ENCODE measurements around the gene GPANK1.

GPANK1 gene

DNA sequence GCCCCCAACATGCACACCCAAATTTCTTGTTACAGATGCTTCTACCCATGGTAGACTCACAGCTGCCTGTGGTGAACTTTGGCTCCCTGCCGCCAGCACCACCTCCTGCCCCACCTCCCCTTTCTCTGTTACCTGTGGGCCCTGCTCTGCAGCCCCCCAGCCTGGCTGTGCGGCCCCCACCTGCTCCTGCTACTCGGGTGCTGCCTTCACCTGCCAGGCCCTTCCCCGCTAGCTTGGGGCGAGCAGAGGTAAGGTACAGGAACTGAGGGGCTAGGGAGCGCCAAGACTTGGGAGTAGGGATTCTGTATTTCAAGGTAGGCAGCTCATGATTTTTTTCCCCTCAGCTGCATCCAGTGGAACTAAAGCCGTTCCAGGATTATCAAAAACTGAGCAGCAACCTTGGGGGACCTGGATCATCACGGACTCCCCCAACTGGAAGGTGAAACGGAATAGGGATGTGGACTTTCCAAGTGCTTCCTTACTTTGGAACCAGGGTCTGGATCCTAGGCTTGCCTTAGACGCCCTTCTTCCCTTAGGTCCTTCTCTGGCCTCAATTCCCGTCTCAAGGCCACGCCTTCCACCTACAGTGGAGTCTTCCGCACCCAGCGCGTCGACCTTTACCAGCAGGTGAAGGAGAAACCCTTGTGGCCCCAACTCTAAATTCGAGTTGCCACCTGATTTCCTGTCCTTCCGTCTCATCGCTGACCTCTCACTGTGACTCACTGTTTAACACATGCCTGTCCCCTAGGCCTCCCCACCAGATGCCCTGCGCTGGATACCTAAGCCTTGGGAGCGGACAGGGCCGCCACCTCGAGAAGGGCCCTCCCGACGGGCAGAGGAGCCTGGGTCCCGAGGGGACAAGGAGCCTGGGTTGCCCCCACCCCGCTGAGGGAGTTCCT is 27.9 kb downstream of the GPANK1 start:
- DNase-seq: no peak

DNA sequence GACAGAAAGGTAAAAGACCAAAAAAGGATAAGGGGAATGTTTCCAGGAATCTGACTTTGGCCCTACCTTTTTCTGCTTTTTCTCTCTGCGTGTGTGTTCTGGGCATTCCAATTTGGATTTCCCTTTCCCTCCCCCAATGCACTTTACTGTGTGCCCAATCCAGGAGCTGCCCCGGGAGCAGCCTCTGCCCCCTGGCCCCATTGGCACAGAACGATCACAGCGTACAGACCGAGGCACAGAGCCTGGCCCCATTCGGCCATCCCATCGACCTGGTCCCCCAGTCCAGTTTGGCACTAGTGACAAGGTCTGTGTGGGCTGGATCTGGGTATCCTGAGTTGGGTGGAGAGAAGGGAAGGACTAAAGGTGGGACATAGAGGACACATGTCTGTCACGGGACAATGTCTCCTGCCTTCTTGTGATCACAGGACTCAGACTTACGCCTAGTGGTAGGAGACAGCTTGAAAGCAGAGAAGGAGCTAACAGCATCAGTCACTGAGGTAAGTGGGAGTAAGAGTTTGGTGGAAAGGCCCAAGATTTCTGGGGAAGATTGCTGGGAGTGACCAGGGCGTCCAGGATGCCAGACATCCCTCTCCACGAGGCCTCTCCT is 29.7 kb downstream of the GPANK1 start:
- DNase-seq: no peak

DNA sequence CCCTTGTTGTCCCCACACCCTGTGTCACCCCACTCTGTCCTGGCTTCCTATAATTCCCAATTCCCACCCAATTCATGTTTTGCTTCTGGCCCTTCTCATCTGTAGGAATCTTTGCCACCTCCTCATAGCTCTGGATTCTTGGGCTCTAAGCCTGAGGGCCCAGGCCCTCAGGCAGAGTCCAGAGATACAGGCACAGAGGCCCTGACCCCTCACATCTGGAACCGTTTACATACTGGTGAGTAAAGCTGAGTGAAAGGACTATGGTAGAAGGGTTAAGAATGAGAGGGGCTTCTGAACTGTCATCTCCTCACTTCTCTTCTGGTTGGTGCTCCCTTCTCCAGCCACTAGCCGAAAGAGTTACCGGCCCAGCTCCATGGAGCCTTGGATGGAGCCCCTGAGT is 30.7 kb downstream of the GPANK1 start:
- DNase-seq: no peak

DNA sequence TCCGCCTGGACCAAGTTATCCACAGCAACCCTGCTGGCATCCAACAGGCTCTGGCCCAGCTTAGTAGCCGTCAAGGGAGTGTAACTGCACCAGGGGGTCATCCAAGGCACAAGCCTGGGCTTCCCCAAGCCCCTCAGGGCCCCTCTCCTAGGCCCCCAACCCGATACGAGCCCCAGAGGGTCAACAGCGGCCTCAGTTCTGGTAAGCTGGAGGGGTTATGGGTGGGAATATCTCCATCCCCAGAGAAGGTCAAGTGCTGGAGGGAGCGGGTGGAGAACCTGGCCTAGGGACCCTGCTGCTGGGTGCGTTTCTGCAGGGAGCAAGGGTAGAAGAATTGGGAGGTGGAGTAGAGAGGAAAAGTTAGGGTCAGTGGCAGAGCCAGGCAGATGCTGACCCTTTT is 31.4 kb downstream of the GPANK1 start:
- no peak for DNase-seq

DNA sequence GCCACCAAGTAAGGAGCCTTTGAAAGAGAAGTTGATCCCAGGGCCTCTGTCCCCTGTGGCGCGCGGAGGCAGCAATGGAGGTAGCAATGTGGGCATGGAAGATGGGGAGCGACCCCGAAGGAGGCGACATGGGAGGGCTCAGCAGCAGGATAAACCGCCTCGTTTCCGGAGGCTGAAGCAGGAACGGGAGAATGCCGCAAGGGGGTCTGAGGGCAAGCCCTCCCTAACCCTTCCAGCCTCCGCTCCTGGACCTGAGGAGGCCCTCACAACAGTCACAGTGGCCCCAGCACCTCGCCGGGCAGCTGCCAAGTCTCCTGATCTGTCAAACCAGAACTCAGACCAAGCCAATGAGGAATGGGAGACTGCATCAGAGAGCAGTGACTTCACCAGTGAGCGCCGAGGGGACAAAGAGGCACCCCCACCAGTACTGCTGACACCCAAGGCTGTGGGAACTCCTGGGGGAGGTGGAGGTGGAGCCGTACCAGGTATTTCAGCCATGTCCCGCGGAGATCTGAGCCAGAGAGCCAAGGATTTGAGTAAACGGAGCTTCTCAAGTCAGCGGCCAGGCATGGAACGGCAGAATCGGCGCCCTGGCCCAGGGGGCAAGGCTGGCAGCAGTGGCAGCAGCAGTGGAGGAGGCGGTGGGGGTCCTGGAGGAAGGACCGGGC is 32.4 kb downstream of the GPANK1 start:
- DNase-seq: no peak

DNA sequence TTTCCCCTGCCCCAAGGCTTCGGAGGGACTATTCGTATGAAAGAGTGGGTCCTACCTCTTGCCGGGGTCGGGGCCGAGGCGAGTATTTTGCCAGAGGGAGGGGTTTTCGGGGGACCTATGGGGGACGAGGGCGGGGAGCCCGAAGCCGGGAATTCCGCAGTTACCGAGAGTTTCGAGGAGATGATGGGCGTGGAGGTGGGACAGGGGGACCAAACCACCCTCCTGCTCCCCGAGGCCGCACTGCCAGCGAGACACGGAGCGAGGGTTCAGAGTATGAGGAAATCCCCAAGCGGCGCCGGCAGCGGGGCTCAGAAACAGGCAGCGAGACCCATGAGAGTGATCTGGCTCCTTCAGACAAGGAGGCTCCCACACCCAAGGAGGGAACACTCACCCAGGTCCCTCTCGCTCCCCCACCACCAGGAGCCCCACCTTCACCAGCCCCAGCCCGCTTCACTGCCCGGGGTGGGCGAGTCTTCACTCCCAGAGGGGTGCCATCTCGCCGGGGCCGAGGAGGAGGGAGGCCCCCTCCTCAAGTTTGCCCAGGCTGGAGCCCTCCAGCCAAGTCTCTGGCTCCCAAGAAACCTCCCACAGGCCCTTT is 33.0 kb downstream of the GPANK1 start:
- no peak for DNase-seq

DNA sequence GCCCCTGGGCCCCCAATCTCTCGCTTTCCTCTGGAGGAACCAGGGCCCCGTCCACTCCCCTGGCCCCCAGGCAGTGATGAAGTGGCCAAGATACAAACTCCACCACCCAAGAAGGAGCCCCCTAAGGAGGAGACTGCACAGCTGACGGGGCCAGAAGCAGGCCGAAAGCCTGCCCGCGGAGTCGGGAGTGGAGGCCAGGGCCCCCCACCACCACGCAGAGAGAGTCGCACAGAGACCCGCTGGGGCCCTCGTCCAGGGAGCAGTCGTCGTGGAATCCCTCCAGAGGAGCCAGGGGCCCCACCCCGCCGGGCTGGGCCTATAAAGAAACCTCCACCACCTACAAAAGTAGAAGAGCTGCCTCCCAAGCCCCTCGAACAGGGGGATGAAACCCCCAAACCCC is 33.6 kb downstream of the GPANK1 start:
- DNase-seq: no peak

DNA sequence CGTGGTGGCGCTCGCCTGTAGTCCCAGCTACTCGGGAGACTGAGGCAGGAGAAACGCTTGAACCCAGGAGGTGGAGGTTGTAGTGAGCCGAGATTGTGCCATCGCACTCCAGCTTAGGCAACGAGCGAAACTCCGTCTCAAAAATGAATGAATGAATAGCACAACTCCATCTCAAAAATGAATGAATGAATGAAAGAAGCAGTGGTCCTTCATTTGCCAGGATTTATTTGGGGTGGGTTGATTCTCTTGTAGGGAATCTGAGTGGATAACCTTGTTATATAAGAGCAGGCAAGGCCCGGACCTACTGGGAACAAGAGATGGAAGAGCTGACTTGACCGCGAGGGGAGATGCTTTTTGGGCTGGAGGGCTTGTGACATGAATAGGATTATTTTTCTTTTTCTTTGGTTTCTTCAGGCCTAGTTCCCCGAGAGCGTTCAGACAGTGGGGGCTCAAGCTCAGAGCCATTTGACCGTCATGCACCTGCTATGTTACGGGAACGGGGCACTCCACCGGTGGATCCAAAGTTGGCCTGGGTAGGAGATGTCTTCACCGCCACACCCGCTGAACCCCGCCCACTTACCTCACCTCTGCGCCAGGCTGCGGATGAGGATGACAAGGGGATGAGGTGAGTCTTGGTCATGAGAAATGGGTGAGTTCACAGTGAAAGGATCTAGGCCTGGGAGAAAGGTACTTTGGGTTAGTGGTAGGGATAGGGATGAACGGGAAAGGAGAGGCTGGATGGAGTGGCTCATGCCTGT is 34.4 kb downstream of the GPANK1 start:
- no peak for DNase-seq

DNA sequence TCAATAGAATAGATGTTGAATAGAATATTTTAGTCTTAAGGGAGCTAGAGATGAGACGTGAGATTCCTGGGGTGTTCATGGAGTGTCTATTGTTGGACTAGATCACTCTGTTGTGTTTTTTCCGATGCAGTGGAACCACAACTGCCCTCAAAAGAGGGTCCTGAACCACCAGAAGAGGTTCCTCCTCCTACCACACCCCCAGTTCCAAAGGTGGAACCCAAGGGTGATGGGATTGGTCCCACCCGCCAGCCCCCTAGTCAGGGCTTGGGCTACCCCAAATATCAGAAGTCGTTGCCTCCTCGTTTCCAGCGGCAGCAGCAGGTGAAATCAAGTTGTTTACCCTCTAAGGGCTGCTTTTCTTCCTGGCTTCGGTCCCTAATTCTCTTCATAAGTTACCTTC is 35.8 kb downstream of the GPANK1 start:
- no peak for DNase-seq

DNA sequence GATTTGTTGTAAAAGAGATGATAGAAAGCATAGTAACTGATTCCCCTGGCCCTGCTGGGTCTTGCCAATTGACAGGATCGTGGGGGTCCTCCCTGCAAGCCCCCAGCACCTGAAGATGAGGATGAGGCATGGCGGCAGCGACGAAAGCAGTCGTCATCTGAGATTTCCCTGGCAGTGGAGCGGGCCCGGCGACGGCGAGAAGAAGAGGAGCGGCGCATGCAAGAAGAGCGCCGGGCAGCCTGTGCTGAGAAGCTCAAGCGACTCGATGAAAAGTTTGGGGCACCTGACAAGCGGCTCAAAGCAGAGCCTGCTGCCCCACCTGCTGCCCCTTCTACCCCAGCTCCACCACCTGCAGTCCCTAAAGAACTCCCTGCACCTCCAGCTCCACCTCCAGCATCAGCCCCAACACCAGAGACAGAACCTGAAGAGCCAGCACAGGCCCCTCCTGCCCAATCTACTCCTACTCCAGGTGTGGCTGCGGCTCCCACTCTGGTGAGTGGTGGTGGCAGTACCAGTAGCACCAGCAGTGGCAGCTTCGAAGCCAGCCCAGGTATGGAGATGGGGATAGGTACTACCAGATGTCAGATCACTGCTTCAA is 37.0 kb downstream of the GPANK1 start:
- DNase-seq: no peak

DNA sequence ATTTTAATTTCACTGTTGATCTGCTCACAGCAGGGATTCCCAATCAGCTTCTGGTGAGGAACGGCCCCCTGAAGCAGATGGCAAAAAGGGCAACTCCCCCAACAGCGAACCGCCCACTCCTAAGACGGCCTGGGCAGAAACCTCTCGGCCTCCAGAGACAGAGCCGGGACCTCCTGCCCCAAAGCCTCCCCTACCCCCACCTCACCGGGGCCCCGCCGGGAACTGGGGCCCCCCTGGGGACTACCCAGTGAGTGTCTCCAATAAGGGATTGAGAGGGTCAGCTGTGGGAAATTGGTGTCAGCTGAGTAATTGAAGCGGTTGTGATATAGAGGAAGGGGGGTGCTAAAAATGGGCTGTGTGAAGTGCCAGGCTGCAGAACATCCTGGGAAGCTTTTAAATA is 37.8 kb downstream of the GPANK1 start:
- DNase-seq: no peak

DNA sequence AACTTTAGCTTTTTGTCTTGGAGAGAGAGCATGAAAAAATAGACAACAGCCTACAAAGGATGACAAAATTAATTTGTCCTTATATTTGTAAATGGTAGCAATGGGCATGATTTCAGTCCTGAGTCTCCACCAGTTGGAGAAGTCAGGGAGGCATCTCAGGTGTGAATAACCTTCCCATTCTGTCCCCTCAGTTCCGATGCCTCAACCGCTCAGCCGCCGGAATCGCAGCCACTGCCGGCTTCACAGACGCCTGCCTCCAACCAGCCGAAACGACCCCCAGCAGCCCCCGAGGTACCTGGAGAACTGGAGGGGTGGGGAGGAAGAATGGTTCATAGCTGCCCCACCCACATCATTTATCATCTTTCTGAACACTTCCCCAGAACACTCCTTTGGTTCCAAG is 40.7 kb downstream of the GPANK1 start:
- DNase-seq: no peak

DNA sequence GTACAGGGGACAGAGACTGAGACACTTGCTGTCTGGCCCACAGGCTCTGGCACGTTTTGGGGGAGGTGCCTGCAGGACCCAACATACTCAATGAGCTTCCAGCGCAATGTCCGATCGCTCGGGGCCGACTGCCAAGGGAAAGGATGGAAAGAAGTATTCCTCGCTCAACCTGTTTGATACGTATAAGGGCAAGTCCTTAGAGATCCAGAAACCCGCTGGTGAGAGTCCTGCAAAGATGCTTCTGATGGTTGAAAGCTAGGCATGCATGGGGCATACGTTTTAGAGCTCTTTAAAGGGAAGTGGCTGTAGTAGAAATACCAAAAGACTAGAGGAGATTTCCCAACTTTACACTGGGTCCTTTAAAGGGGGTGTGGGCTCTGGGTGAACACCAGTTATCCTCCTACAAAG is 42.1 kb downstream of the GPANK1 start:
- DNase-seq: no peak

DNA sequence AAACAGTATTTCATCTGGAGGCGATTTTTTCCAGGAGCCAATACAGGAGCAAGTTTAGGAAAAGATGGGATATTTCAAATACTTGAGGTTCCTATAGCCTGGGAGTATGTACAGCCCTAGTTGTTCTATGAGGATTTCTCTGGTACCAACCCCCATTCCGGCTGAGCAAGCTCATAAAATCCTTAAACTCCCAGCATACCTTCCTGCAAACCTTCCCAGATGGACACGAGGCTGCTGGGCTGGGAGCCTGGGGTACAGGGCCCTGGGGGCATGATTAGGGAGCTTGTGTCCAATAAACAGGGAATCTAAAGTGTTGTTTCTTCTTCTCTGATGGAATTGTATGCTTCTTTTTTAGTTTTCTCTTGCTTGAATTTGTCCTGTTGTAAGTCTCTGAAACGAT is 42.8 kb downstream of the GPANK1 start:
- DNase-seq: no peak

DNA sequence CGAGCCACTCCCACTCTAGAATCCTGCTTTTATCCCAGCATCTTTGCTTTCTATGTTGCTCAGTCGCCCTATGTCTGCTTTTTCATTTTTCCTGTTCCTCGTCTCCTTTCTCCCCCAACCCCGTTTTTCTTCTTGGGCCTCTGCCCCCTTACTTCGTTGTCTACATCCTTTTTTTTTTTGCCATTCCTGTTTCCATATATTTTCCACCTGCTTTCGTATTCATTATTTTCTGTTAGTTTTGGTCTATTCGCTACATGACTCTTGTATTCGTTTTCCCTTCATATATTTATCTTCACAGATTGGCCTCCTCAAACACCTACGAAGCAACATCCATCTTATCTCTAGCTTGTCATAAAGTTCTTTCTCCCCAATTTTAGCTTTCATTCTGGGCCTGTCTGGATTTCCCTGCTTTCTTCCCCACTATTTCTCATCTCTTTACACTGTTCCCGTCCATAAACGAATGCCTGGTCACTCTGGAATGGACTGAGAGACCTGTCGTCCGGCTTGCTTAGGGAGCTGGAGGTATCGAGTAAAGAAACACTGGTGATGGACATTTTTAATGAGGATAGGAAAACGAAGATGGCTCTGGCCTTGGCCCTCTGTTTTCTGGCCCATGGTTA is 43.4 kb downstream of the GPANK1 start:
- no peak for DNase-seq

DNA sequence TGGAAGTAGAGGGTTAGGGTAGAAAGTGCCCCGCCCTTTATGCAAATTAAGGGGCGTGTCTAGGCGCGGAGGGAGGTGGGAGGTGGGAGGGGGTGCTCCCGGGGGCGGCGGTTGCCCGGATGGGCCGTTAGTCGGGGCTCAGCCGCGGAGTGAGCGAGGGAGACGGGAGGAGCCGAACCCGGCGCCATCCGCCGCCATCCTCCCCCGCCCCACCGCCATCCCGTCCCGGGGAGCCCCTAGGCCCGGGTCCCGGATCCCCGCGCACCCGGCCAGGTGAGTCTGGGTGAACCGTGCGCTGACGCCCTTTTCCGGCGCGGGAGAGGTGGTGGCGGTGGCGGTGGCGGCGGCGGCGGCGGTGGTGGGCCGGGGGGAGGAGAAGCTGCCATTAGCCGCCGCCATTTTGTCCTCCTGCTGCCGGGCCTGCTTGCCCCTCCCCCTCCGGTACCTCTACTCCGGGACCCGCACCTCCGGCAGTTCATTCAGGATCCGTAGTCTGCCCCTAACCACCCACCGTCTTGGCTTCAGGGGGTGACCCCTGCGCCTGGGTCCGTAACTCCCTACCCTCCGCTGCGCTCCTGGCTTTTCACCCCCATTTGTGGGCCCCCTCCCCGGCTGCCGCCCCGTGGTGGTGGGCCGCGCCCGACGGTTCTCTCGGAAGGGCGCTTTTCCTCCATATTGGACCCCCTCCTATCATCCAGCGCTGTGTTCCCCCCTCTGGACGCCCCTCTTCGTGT is 44.0 kb downstream of the GPANK1 start, which contains the start of gene PRRC2A:
PRRC2A (plus strand) TSS at position 130 of the 734 bp plus-strand sequence. CDS start 2,075 bp downstream, outside the sequence.
- peak; percentile 85 for DNase-seq

DNA sequence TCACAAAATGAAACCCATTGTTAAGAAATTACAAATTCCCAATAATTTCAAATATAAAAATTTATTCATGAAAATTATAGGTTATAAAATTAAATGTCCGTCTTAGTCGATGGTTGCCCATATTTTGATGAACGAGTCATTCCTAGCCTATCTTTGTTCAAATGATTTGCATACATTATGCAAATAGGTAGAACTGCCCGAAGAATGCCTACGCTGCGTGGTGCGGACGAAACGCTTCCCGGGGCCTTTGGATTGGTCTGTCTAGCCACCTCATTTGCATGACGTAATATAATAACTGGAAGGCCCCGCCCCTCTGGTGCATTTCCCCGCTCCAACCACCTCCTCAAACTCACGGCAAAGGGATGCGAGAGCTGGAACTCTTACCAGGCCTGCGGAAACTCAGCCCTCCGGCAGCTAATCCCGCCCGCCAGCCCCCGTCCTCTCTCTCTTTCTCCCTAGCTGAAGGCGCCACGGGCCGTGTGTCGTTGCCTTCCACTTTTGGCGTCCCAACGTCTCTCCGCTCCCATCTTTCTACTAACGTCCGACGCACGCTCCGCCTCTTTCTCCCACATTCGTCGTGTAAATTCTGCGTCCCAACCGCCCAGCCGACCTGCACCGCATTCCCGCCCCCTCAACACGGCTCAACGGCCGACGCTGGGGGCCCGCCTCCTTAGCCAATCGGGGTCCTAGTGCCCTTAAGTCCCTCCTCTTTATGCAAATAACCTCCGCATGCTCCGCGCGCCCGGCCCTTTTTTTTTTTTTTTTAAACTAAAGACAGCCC is 44.8 kb downstream of the GPANK1 start:
- peak; percentile 99 for DNase-seq

DNA sequence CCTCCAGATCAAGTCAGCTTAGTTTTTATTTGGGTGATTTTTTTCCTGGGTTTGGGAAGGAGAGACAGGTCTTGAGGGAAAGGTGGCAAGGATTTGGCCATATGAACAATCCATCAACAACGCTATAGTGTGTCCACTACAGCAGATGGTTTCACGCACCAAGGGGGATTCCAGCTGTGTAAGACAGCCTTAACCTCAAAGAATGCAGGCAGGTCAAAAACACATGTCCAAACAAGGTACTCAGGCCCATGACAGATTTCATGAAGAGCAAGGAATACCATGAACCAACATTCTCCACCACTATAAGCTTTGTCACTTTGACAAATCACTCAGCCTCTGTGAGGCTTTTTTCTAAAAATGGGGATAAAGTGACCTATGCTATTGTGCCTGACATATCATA is 47.8 kb downstream of the GPANK1 start:
- DNase-seq: no peak

DNA sequence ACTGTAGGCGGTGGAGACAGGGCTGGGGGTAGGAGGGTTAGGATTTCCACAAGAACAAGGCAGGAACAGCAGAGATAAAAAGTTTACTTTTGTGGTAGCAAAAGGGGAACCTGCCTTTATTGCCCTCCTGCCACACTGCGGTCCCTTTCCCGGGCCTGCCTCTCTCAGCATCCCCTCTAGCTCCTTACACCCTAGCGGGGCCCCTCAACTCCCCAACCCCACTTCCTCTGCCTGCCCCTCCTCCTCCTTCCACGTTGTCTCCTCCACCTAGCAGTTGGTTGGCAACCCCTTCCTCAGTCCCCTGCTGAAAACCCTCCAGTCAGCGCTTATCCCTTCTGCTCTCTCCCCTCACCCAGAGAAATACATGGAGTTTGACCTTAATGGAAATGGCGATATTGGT is 49.0 kb downstream of the GPANK1 start:
- peak; percentile 44 for DNase-seq
